GM18519 (cell line): ENCODE data around the gene CMTR2.
"Not testable (repeated sequence)": the region's sequence is repeated elsewhere in the genome, so short reads cannot be mapped to it uniquely, and the experiment has no call there.

Experiments used
- ATAC-seq: cut with Tn5 transposase; IDR thresholded peaks from one replicate; pipeline ENCODE4 v1.9.1; 2021; ENCODE audit warnings: mild to moderate bottlenecking, moderate library complexity; ENCODE audit not compliant: unreplicated experiment, low FRiP score

The CMTR2 gene

GRCh38 chr16:71288890-71289731 lies at the start of gene CMTR2:
CMTR2 (minus strand) TSS chr16:71289402; CDS start chr16:71285920, 3,482 bp downstream.
- ATAC-seq, result peak; percentile 89

- ATAC-seq, result no peak
Observed at GRCh38 chr16:71338632-71339031, 49.4 kb upstream of the CMTR2 start.

GRCh38 chr16:71338193-71338592 lies 49.0 kb upstream of the CMTR2 start:
- no peak for ATAC-seq

GRCh38 chr16:71337631-71338030 lies 48.4 kb upstream of the CMTR2 start:
- no peak for ATAC-seq

GRCh38 chr16:71328151-71328550 lies 38.9 kb upstream of the CMTR2 start:
- ATAC-seq, result no peak

- ATAC-seq, result no peak
Observed at GRCh38 chr16:71327720-71328119, 38.5 kb upstream of the CMTR2 start.

- no peak for ATAC-seq
Observed at GRCh38 chr16:71319999-71320398, 30.8 kb upstream of the CMTR2 start.

- ATAC-seq, result no peak
Observed at GRCh38 chr16:71315269-71315668, 26.1 kb upstream of the CMTR2 start.

- ATAC-seq, result not testable (repeated sequence)
Observed at GRCh38 chr16:71313591-71313990, 24.4 kb upstream of the CMTR2 start.

GRCh38 chr16:71311553-71312158 lies 22.5 kb upstream of the CMTR2 start:
- ATAC-seq, result no peak

GRCh38 chr16:71303938-71304337 lies 14.7 kb upstream of the CMTR2 start:
- no peak for ATAC-seq

- ATAC-seq, result no peak
Observed at GRCh38 chr16:71297341-71297634, 8.1 kb upstream of the CMTR2 start.

- no peak for ATAC-seq
Observed at GRCh38 chr16:71296584-71297340, 7.6 kb upstream of the CMTR2 start.

GRCh38 chr16:71295950-71296349 lies 6.7 kb upstream of the CMTR2 start:
- ATAC-seq, result no peak

GRCh38 chr16:71293919-71294318 lies 4.7 kb upstream of the CMTR2 start:
- ATAC-seq, result no peak

GRCh38 chr16:71292095-71292494 lies 2.9 kb upstream of the CMTR2 start:
- not testable (repeated sequence) for ATAC-seq

- no peak for ATAC-seq
Observed at GRCh38 chr16:71289732-71290062, 495 bp upstream of the CMTR2 start.

GRCh38 chr16:71288570-71288889 lies 672 bp downstream of the CMTR2 start:
- ATAC-seq, result no peak

- no peak for ATAC-seq
Observed at GRCh38 chr16:71287911-71288310, 1.3 kb downstream of the CMTR2 start.

GRCh38 chr16:71287454-71287853 lies 1.7 kb downstream of the CMTR2 start:
- ATAC-seq, result no peak

GRCh38 chr16:71283612-71284011 lies 5.6 kb downstream of the CMTR2 start:
- ATAC-seq, result no peak

- no peak for ATAC-seq
Observed at GRCh38 chr16:71282943-71283342, 6.3 kb downstream of the CMTR2 start.
